Esophagus squamous epithelium (tissue), 4 donors: ENCODE results near the gene PPP1R7.

ENCODE experiments used
- POLR2A ChIP-seq, 4 donors: fragments of 450-650 bp; IDR thresholded peaks; one replicate each; pipeline ENCODE4 v1.6.1; 2017; ENCODE audit warnings: antibody characterized with exemption in 4 of 4, mild to moderate bottlenecking in 4 of 4, moderate library complexity in 3 of 4
- TF ChIP-seq, protein P1 (sequence below), 6 experiments: fragments of 450-650 bp in 4 of 6; fragments of 200-600 bp in 2 of 6; sonication (generic) in 2 of 6; IDR thresholded peaks; one replicate each; pipeline ENCODE4 v1.5.1; 2016 to 2019; ENCODE audit warnings: antibody characterized with exemption in 6 of 6, mild to moderate bottlenecking in 4 of 6, moderate library complexity in 4 of 6

GRCh38 chr2:241213041-241213440, 62.8 kb downstream of the PPP1R7 start:
- TF ChIP-seq, protein P1, sequence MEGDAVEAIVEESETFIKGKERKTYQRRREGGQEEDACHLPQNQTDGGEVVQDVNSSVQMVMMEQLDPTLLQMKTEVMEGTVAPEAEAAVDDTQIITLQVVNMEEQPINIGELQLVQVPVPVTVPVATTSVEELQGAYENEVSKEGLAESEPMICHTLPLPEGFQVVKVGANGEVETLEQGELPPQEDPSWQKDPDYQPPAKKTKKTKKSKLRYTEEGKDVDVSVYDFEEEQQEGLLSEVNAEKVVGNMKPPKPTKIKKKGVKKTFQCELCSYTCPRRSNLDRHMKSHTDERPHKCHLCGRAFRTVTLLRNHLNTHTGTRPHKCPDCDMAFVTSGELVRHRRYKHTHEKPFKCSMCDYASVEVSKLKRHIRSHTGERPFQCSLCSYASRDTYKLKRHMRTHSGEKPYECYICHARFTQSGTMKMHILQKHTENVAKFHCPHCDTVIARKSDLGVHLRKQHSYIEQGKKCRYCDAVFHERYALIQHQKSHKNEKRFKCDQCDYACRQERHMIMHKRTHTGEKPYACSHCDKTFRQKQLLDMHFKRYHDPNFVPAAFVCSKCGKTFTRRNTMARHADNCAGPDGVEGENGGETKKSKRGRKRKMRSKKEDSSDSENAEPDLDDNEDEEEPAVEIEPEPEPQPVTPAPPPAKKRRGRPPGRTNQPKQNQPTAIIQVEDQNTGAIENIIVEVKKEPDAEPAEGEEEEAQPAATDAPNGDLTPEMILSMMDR (IDR thresholded peaks at IDR 0.05), result no peak
- no peak for TF ChIP-seq POLR2A (IDR thresholded peaks at IDR 0.05)
